HepG2 (cell line): ENCODE results near the gene BPIFB4. TPM values are rescaled to one million over a fixed set of nuclear protein-coding genes. Genes with fewer than 3 reads are reported as not detected.

Source experiments
- ATAC-seq: fragments of 200-7000 bp; cut with Tn5 transposase; 3 replicates; pipeline ENCODE4 v1.9.1; 2020; ENCODE audit warnings: mild to moderate bottlenecking, moderate library complexity
- BruUV-seq: library from RNA; stranded (reverse); fragments of 400-500 nt; replicated peaks from 2 replicates; lab custom pipeline; 2021; lab: Mats Ljungman, UMichigan
- CTCF ChIA-PET: fragments of 300-600 bp; formaldehyde crosslinking; extraction: SDS; loops from one replicate; lab custom pipeline; 2021; ENCODE audit warnings: low total read pairs, inconsistent platforms, low intra/inter-chr PET ratio; lab: Yijun Ruan, JAX
- POLR2A ChIA-PET: fragments of 350-600 bp; sonication (Branson Sonifier 250); formaldehyde crosslinking; loops from one replicate; lab custom pipeline; 2020; ENCODE audit warnings: antibody characterized with exemption, inconsistent platforms; lab: Yijun Ruan, JAX
- DNase-seq: peaks from one replicate; pipeline ENCODE4 v3.0.0-alpha.2; 2015; ENCODE audit warnings: low spot score
- FAIRE-seq: peaks from 3 replicates; lab custom pipeline; 2011; peaks lifted over from hg19 to GRCh38; lab: Jason Lieb, UNC
- H2AFZ ChIP-seq: one replicate; pipeline ENCODE4 v1.6.1; 2011; ENCODE audit warnings: low read length, inconsistent platforms
- H3K27ac ChIP-seq: fragments of 300-600 bp; 3 replicates; pipeline ENCODE4 v1.8.0; 2011; ENCODE audit warnings: mixed run types, mild to moderate bottlenecking, mixed read lengths, low read length, inconsistent platforms; ENCODE audit not compliant: insufficient read depth; ENCODE audit errors: extremely low read length
- H3K27me3 ChIP-seq, 2 experiments: fragments of 200-600 bp in 1 of 2; 2 replicates in 1 of 2; 3 replicates in 1 of 2; pipeline versions ENCODE4 v1.6.0 to v1.8.0; 2011; ENCODE audit warnings: low read length in 2 of 2, mild to moderate bottlenecking in 2 of 2, moderate library complexity in 2 of 2, inconsistent platforms in 1 of 2; ENCODE audit not compliant: insufficient read depth in 2 of 2, control insufficient read depth in 1 of 2
- H3K36me3 ChIP-seq, 2 experiments: fragments of 200-600 bp in 1 of 2; replicated peaks in 1 of 2; 2 replicates in 1 of 2; 3 replicates in 1 of 2; pipeline versions ENCODE4 v1.5.1 to v1.8.0; 2011; ENCODE audit warnings: low read length in 2 of 2, inconsistent platforms in 1 of 2; ENCODE audit not compliant: insufficient read depth in 2 of 2, control insufficient read depth in 1 of 2
- H3K4me1 ChIP-seq: 2 replicates; pipeline ENCODE4 v1.5.1; 2012; ENCODE audit warnings: low read length, inconsistent platforms; ENCODE audit not compliant: insufficient read depth
- H3K4me2 ChIP-seq: 2 replicates; pipeline ENCODE4 v1.6.0; 2011; ENCODE audit warnings: low read depth, low read length, inconsistent platforms
- H3K4me3 ChIP-seq, 3 experiments: fragments of 200-600 bp in 1 of 3; sonication (generic), shearing (Covaris generic) in 1 of 3; replicated peaks in 1 of 3; 2 replicates each; pipeline ENCODE4 v1.5.1; 2011 to 2016; ENCODE audit warnings: low read length in 3 of 3, inconsistent platforms in 2 of 3, low read depth in 2 of 3, mild to moderate bottlenecking in 2 of 3, control low read depth in 1 of 3, mixed read lengths in 1 of 3; ENCODE audit not compliant: insufficient read depth in 1 of 3
- H3K79me2 ChIP-seq: one replicate; pipeline ENCODE4 v1.6.1; 2011; ENCODE audit warnings: low read length, inconsistent platforms; ENCODE audit not compliant: insufficient read depth
- H3K9ac ChIP-seq: 2 replicates; pipeline ENCODE4 v1.6.0; 2011; ENCODE audit warnings: mild to moderate bottlenecking, low read depth, low read length, inconsistent platforms; ENCODE audit not compliant: insufficient read depth
- H3K9me3 ChIP-seq: 2 replicates; pipeline ENCODE4 v1.5.1; 2012; ENCODE audit warnings: mild to moderate bottlenecking, low read length
- H4K20me1 ChIP-seq: 2 replicates; pipeline ENCODE4 v1.6.0; 2011; ENCODE audit warnings: inconsistent platforms, mild to moderate bottlenecking, low read length, moderate library complexity; ENCODE audit not compliant: insufficient read depth
- FOXJ3 ChIP-seq: sonication (generic); formaldehyde crosslinking; IDR thresholded peaks from 2 replicates; pipeline ENCODE4 v1.4.0; 2020; ENCODE audit warnings: missing genetic modification reagents, mild to moderate bottlenecking, borderline replicate concordance
- NR2F2 ChIP-seq: IDR thresholded peaks from 2 replicates; pipeline ENCODE4 v1.6.1; 2012; ENCODE audit warnings: low read depth, inconsistent platforms, borderline replicate concordance
- ZKSCAN8 ChIP-seq: IDR thresholded peaks from 2 replicates; pipeline ENCODE4 v1.6.1; 2016; ENCODE audit warnings: borderline replicate concordance, missing genetic modification reagents, missing compliant biosample characterization
- ZNF556 ChIP-seq: sonication (generic); formaldehyde crosslinking; IDR thresholded peaks from 2 replicates; pipeline ENCODE4 v1.4.0; 2020; ENCODE audit warnings: mild to moderate bottlenecking, missing genetic modification reagents, borderline replicate concordance
- ZNF629 ChIP-seq: sonication (generic); formaldehyde crosslinking; conservative IDR thresholded peaks from 2 replicates; pipeline ENCODE4 v1.5.0; 2020; ENCODE audit warnings: missing genetic modification reagents
- ZNF768 ChIP-seq: sonication (generic); formaldehyde crosslinking; IDR thresholded peaks from 2 replicates; pipeline ENCODE4 v1.4.0; 2020; ENCODE audit warnings: missing genetic modification reagents
- WGBS: methylation state at CpG from one replicate; pipeline ENCODE4 v1.1.6; 2017; ENCODE audit warnings: low lambda C conversion rate; 5-methylcytosine and 5-hydroxymethylcytosine counted together
- in situ Hi-C: cut with HindIII; loops from 2 replicates; pipeline ENCODE4 v1.10.0; 2017; ENCODE audit warnings: low pct_unique_long_range_greater_than_20kb; ENCODE audit not compliant: extremely low pct_ligation_motif_present
- intact Hi-C: fragments of 100-400 bp; cut with micrococcal nuclease; formaldehyde crosslinking; loops from one replicate; pipeline ENCODE4 v1.10.0; 2022; ENCODE audit not compliant: unreplicated experiment
- polyA plus RNA-seq, 8 experiments: library from polyadenylated mRNA; depleted of rRNA in 3 of 8; stranded (reverse) in 7 of 8; unstranded in 1 of 8; fragments of >200 nt; fragmentation: Illumina TruSeq in 4 of 8; extraction: Trizol in 4 of 8; gene quantifications; 2 replicates each; pipeline versions ENCODE4 v1.2.1 to v1.2.3, GENCODE V29; 2011 to 2016; ENCODE audit warnings: low read depth in 4 of 8, missing spikeins in 1 of 8, mixed read lengths in 1 of 8; ENCODE audit not compliant: insufficient read depth in 1 of 8
- total RNA-seq, 5 experiments: library from RNA; depleted of rRNA; stranded (reverse); fragments of >200 nt; fragmentation: Illumina TruSeq; extraction: Trizol; gene quantifications; 2 replicates each; pipeline ENCODE4 v1.2.3, GENCODE V29; 2016; ENCODE audit warnings: low read depth in 1 of 5

The BPIFB4 gene
- total and polyA plus RNA-seq, 2 of the 13 experiments (the other 11 are each of a cell fraction or from before 2014, with no cell fraction given), result 0.09 TPM; not detected in 1

DNA sequence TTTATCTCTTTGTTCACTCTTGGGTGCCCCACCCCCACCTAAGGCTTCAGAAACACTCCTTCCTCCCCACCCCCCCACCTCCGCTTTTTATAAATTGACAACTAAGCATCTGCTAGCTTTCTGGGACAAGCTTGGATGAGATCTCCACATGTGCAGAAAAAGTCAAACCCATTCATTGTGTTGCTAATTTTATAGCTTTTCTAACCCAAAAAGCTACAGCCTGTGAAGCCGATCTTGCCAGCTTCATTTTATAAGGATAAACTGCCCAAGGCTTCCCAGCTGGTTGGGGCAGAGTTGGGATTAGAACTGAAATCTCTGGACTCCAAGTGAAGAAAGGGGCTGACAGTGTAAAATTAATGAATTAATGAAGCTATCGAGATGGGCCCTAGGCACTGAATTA is 24.1 kb downstream of the BPIFB4 start:
- no peak for FAIRE-seq

DNA sequence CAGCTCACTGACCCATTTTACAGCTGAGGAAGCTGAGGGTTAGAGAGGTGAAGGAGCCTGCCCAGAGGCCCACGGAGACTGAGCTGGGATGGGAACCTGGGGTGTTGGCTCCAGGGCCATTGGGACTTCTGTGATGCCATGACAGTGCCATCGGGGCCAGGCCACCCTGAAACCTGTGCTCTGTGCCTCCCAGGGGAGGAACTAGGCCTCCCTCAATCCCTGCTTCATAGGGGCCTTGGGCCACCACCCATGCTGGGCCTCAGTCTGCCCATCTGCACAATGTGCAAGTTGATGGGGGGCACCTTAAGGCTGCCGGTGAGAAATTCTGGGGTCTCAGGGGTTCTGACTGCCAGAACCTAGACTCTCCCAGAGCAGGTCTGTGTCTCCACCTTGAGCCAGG is 24.9 kb downstream of the BPIFB4 start:
- in situ Hi-C loops, result no loop called here
- Histone ChIP-seq H3K27ac (no peak overlapping the region), H3K79me2 (no peaks in the 10 kb centered on the region), H3K4me1 (peaks cover 18% of the 10 kb centered on the region), H3K4me2 (no peak overlapping the region), H2AFZ (no peak overlapping the region), H4K20me1 (no peaks in the 10 kb centered on the region), H3K9ac (no peak overlapping the region), H3K9me3 (no peaks in the 10 kb centered on the region), H3K4me3 (no peak overlapping the region), H3K27me3 (peaks cover 2 to 3% of the 10 kb centered on the region in 2 experiments; a peak in 2 of 5 replicates), H3K36me3 (no peaks in the 10 kb centered on the region)
- intact Hi-C loops, result no loop called here
- POLR2A ChIA-PET, result no interaction called here
- DNase-seq, result no peak
- CTCF ChIA-PET, result no interaction called here
- TF ChIP-seq ZNF629, result peak; percentile 32; the same call in 1 of the 2 replicates
- 0 out of 2 replicates have a peak, but pooled peaks have one; percentile 10 for TF ChIP-seq ZNF768 (CRISPR knock-in tag)
- no peak for TF ChIP-seq FOXJ3 (CRISPR knock-in tag)
- BruUV-seq, result no TSS peak
- no peak for ATAC-seq
- no peak for FAIRE-seq
- WGBS, result 33% methylated on average over 2 of the region's 3 CpGs

More for the DNA sequence above, 24.1 kb downstream of the BPIFB4 start:
- no peaks in the 10 kb centered on the region for H3K36me3 ChIP-seq
- no peaks in the 10 kb centered on the region for H4K20me1 ChIP-seq
- H3K79me2 ChIP-seq, result no peaks in the 10 kb centered on the region
- 78% methylated on average over 3 of the region's 3 CpGs for WGBS
- no TSS peak for BruUV-seq
- H3K4me3 ChIP-seq, result no peak overlapping the region
- DNase-seq, result no peak
- CTCF ChIA-PET, result no interaction called here
- H3K27me3 ChIP-seq, result peaks cover 2 to 3% of the 10 kb centered on the region in 2 experiments; a peak in 2 of 5 replicates
- ATAC-seq, result no peak
- no peak overlapping the region for H3K4me2 ChIP-seq
- intact Hi-C loops, result no loop called here
- POLR2A ChIA-PET, result no interaction called here
- in situ Hi-C loops, result no loop called here
- H3K4me1 ChIP-seq, result peaks cover 18% of the 10 kb centered on the region
- H3K27ac ChIP-seq, result no peak overlapping the region
- H2AFZ ChIP-seq, result no peak overlapping the region
- TF ChIP-seq NR2F2 (no peak), ZKSCAN8 (CRISPR knock-in tag) (no peak), ZNF556 (CRISPR knock-in tag) (no peak)
- no peak overlapping the region for H3K9ac ChIP-seq
- H3K9me3 ChIP-seq, result no peaks in the 10 kb centered on the region
